B cell (primary cell): ENCODE measurements around the gene RTP1. TPM values are rescaled to one million over a fixed set of nuclear protein-coding genes. Genes with fewer than 3 reads are reported as not detected.

Experiments used
- ATAC-seq: fragments of 200-7000 bp; cut with Tn5 transposase; one replicate; pipeline ENCODE4 v1.10.0; 2021; ENCODE audit warnings: low read depth, mild to moderate bottlenecking, moderate number of reproducible peaks, moderate library complexity
- CTCF ChIA-PET: fragments of 350-600 bp; sonication (Branson Sonifier 250); formaldehyde crosslinking; loops from one replicate; lab custom pipeline; 2021; ENCODE audit warnings: antibody characterized with exemption, inconsistent platforms; lab: Charles Lee
- POLR2A ChIA-PET: fragments of 350-600 bp; sonication (Branson Sonifier 250); formaldehyde crosslinking; loops from one replicate; lab custom pipeline; 2021; ENCODE audit warnings: antibody characterized with exemption; lab: Charles Lee
- DNase-seq: peaks from one replicate; pipeline ENCODE4 v3.0.0; 2013
- H2AFZ ChIP-seq: 2 replicates; pipeline ENCODE4 v1.6.1; 2012; ENCODE audit warnings: mild to moderate bottlenecking, low read depth, low read length; ENCODE audit not compliant: insufficient read depth, poor library complexity, severe bottlenecking
- H3K27ac ChIP-seq, 2 donors: 1 replicate in 1 of 2; 2 replicates in 1 of 2; pipeline ENCODE4 v1.5.1; 2012 to 2013; ENCODE audit warnings: low read length in 2 of 2, mild to moderate bottlenecking in 2 of 2, moderate library complexity in 1 of 2
- H3K27me3 ChIP-seq, 4 experiments: fragments of 200-600 bp in 1 of 4; sonication (generic) in 1 of 4; replicated peaks in 1 of 4; 1 replicate in 2 of 4; 2 replicates in 2 of 4; pipeline versions ENCODE4 v1.6.1 to v1.7.0; 2013 to 2016; ENCODE audit warnings: low read length in 3 of 4, mild to moderate bottlenecking in 2 of 4, mixed read lengths in 1 of 4, moderate library complexity in 1 of 4; ENCODE audit not compliant: insufficient read depth in 4 of 4, control insufficient read depth in 3 of 4; ENCODE audit errors: control extremely low read depth in 1 of 4
- H3K36me3 ChIP-seq, 2 experiments: replicated peaks in 1 of 2; 1 replicate in 1 of 2; 2 replicates in 1 of 2; pipeline versions ENCODE4 v1.6.1 to v1.7.1; 2013; ENCODE audit warnings: low read length in 1 of 2; ENCODE audit not compliant: insufficient read depth in 2 of 2, control insufficient read depth in 1 of 2; ENCODE audit errors: control extremely low read depth in 1 of 2, extremely low read depth in 1 of 2
- H3K4me1 ChIP-seq, 2 donors: fragments of 200-600 bp in 1 of 2; sonication (generic) in 1 of 2; 1 replicate in 1 of 2; 2 replicates in 1 of 2; pipeline versions ENCODE4 v1.5.1 to v1.6.1; 2013 to 2017; ENCODE audit warnings: low read length in 2 of 2; ENCODE audit not compliant: control insufficient read depth in 2 of 2, insufficient read depth in 2 of 2
- H3K4me2 ChIP-seq: replicated peaks from 2 replicates; pipeline ENCODE3; 2012; ENCODE audit warnings: mild to moderate bottlenecking, low read depth, low read length; ENCODE audit not compliant: poor library complexity, severe bottlenecking
- H3K4me3 ChIP-seq, 5 experiments: fragments of 200-600 bp in 1 of 5; sonication (generic) in 1 of 5; 1 replicate in 3 of 5; 2 replicates in 2 of 5; pipeline versions ENCODE4 v1.5.1 to v1.7.0; 2011 to 2016; ENCODE audit warnings: low read length in 4 of 5, mild to moderate bottlenecking in 4 of 5, low read depth in 2 of 5, control low read depth in 1 of 5, moderate library complexity in 1 of 5; ENCODE audit not compliant: insufficient read depth in 1 of 5; ENCODE audit errors: control extremely low read depth in 1 of 5, extremely low read depth in 1 of 5
- H3K79me2 ChIP-seq: fragments of 200-600 bp; sonication (generic); one replicate; pipeline ENCODE4 v1.6.0; 2016; ENCODE audit warnings: low read length; ENCODE audit not compliant: control insufficient read depth, insufficient read depth
- H3K9ac ChIP-seq: fragments of 200-600 bp; sonication (generic); 2 replicates; pipeline ENCODE4 v1.6.1; 2017; ENCODE audit warnings: mild to moderate bottlenecking, low read length, moderate library complexity
- H3K9me3 ChIP-seq, 3 donors: one replicate each; pipeline versions ENCODE4 v1.6.1 to v1.7.1; 2013; ENCODE audit warnings: low read length in 2 of 3; ENCODE audit not compliant: control insufficient read depth in 2 of 3, insufficient read depth in 1 of 3; ENCODE audit errors: control extremely low read depth in 1 of 3
- H4K20me1 ChIP-seq: 2 replicates; pipeline ENCODE4 v1.6.0; 2012; ENCODE audit warnings: mild to moderate bottlenecking, low read length; ENCODE audit not compliant: insufficient read depth, control insufficient read depth, poor library complexity, severe bottlenecking
- H3K27ac Mint-ChIP-seq: one replicate; pipeline ENCODE4 v1.8.0; 2021; ENCODE audit warnings: mixed read lengths
- H3K27me3 Mint-ChIP-seq: one replicate; pipeline ENCODE4 v1.8.0; 2021; ENCODE audit warnings: mixed read lengths
- H3K4me1 Mint-ChIP-seq: one replicate; pipeline ENCODE4 v1.8.0; 2021; ENCODE audit warnings: mixed read lengths
- H3K4me3 Mint-ChIP-seq: one replicate; pipeline ENCODE4 v1.8.0; 2021; ENCODE audit warnings: mixed read lengths
- H3K9me3 Mint-ChIP-seq: one replicate; pipeline ENCODE4 v1.8.0; 2022; ENCODE audit warnings: mixed read lengths; ENCODE audit not compliant: insufficient read depth
- CTCF ChIP-seq: fragments of 200-600 bp; IDR thresholded peaks from one replicate; pipeline ENCODE4 v1.8.0; 2022; ENCODE audit warnings: antibody characterized with exemption, mild to moderate bottlenecking
- EZH2 ChIP-seq: IDR thresholded peaks from 2 replicates; pipeline ENCODE4 v1.6.1; 2012; ENCODE audit warnings: borderline replicate concordance, low read depth, mild to moderate bottlenecking, moderate library complexity, low read length; ENCODE audit not compliant: insufficient read depth, poor library complexity, severe bottlenecking
- WGBS: methylation state at CpG from one replicate; pipeline ENCODE4 v1.1.5; 2013; ENCODE audit warnings: missing lambda C conversion rate; ENCODE audit not compliant: insufficient coverage; 5-methylcytosine and 5-hydroxymethylcytosine counted together
- intact Hi-C: fragments of 100-400 bp; cut with micrococcal nuclease; formaldehyde crosslinking; loops from one replicate; pipeline ENCODE4 v1.10.0; 2022
- polyA plus RNA-seq: library from polyadenylated mRNA; depleted of rRNA; stranded (reverse); fragments of >200 nt; gene quantifications from 2 replicates; pipeline ENCODE4 v1.2.3, GENCODE V29; 2012
- total RNA-seq, 2 donors: library from RNA; stranded (reverse); fragments of 120-200 nt in 1 of 2; gene quantifications; 1 replicate in 1 of 2; 2 replicates in 1 of 2; pipeline versions ENCODE4 v1.2.3 to v1.2.4, GENCODE V29; 2013 to 2022

Gene RTP1
- total and polyA plus RNA-seq, 2 donors (not counting 1 experiment from before 2014, with no cell fraction given): not detected

- ATAC-seq (no peak), DNase-seq (no peak)
- Mint-ChIP-seq H3K4me1 (no peaks in the 10 kb centered on the region), H3K4me3 (no peak overlapping the region), H3K27ac (no peak overlapping the region), H3K9me3 (no peaks in the 10 kb centered on the region), H3K27me3 (peaks cover 43% of the 10 kb centered on the region)
- no peak overlapping the region for H3K27ac ChIP-seq
- no peaks in the 10 kb centered on the region for H4K20me1 ChIP-seq
- intact Hi-C loops: no loop called here
- H3K4me2 ChIP-seq: no peak overlapping the region
- no peak overlapping the region for H3K9ac ChIP-seq
- no peak for TF ChIP-seq EZH2
- no peak for TF ChIP-seq CTCF
- H2AFZ ChIP-seq: no peak overlapping the region
- POLR2A ChIA-PET: no interaction called here
- H3K79me2 ChIP-seq: no peaks in the 10 kb centered on the region
- peaks cover 0 to 11% (median 7%) of the 10 kb centered on the region in 4 experiments for H3K27me3 ChIP-seq
- CTCF ChIA-PET: interaction anchor here (0.9 to 1.9 kb wide), 3 partner anchors 9 to 45 kb away, joined by 3 to 5 read pairs (median 4); no protein-coding TSS in a partner anchor
- no peaks in the 10 kb centered on the region for H3K4me1 ChIP-seq
- peaks cover 0 to 8% (median 3%) of the 10 kb centered on the region in 3 donors for H3K9me3 ChIP-seq
- H3K36me3 ChIP-seq: no peaks in the 10 kb centered on the region
- no peak overlapping the region for H3K4me3 ChIP-seq
Measured at GRCh38 chr3:187209491-187209890, 12.2 kb downstream of the RTP1 start.

GRCh38 chr3:187210091-187210490, 12.8 kb downstream of the RTP1 start:
- Histone ChIP-seq H3K36me3 (no peaks in the 10 kb centered on the region), H3K4me3 (no peak overlapping the region), H3K4me1 (no peaks in the 10 kb centered on the region), H4K20me1 (no peaks in the 10 kb centered on the region), H3K27ac (no peak overlapping the region), H3K4me2 (no peak overlapping the region), H3K79me2 (no peaks in the 10 kb centered on the region), H3K27me3 (peaks cover 0 to 11% (median 7%) of the 10 kb centered on the region in 4 experiments), H3K9ac (no peak overlapping the region), H3K9me3 (peaks cover 0 to 8% (median 3%) of the 10 kb centered on the region in 3 donors), H2AFZ (no peak overlapping the region)
- no peak for DNase-seq
- ChIA-PET POLR2A (no interaction called here), CTCF (interaction anchor here (0.9 to 1.9 kb wide), 3 partner anchors 9 to 45 kb away, joined by 3 to 5 read pairs (median 4); no protein-coding TSS in a partner anchor)
- Mint-ChIP-seq H3K27ac (no peak overlapping the region), H3K4me1 (no peaks in the 10 kb centered on the region), H3K4me3 (no peak overlapping the region), H3K9me3 (no peaks in the 10 kb centered on the region), H3K27me3 (peaks cover 37% of the 10 kb centered on the region)
- intact Hi-C loops: no loop called here
- no peak for ATAC-seq
- WGBS: 88% methylated on average over 1 of the region's 1 CpG
- TF ChIP-seq CTCF: no peak
